22Rv1 (cell line): ENCODE measurements around the gene SPRY1.

Experiments used
- H3K27ac ChIP-seq: fragments of 450-650 bp; 2 replicates; pipeline ENCODE4 v1.5.1; 2017
- ZFX ChIP-seq: fragments of 450-650 bp; IDR thresholded peaks from 2 replicates; pipeline ENCODE4 v1.6.1; 2017; ENCODE audit warnings: antibody characterized with exemption, borderline replicate concordance
- TF ChIP-seq, protein P1 (sequence below): fragments of 450-650 bp; IDR thresholded peaks from 2 replicates; pipeline ENCODE4 v1.5.1; 2017; ENCODE audit warnings: mild to moderate bottlenecking

SPRY1 gene

GRCh38 chr4:123419885-123420755 lies 23.5 kb downstream of the SPRY1 start:
- H3K27ac ChIP-seq = no peak overlapping the region
- no peak for TF ChIP-seq ZFX
- TF ChIP-seq, protein P1, sequence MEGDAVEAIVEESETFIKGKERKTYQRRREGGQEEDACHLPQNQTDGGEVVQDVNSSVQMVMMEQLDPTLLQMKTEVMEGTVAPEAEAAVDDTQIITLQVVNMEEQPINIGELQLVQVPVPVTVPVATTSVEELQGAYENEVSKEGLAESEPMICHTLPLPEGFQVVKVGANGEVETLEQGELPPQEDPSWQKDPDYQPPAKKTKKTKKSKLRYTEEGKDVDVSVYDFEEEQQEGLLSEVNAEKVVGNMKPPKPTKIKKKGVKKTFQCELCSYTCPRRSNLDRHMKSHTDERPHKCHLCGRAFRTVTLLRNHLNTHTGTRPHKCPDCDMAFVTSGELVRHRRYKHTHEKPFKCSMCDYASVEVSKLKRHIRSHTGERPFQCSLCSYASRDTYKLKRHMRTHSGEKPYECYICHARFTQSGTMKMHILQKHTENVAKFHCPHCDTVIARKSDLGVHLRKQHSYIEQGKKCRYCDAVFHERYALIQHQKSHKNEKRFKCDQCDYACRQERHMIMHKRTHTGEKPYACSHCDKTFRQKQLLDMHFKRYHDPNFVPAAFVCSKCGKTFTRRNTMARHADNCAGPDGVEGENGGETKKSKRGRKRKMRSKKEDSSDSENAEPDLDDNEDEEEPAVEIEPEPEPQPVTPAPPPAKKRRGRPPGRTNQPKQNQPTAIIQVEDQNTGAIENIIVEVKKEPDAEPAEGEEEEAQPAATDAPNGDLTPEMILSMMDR = no peak

GRCh38 chr4:123421227-123421936 lies 24.8 kb downstream of the SPRY1 start:
- H3K27ac ChIP-seq = no peak overlapping the region
- TF ChIP-seq, protein P1 = no peak
- TF ChIP-seq ZFX = no peak

- TF ChIP-seq, protein P1 = no peak
- no peak for TF ChIP-seq ZFX
- H3K27ac ChIP-seq = no peak overlapping the region
Observed at GRCh38 chr4:123421937-123422781, 25.6 kb downstream of the SPRY1 start.

GRCh38 chr4:123423819-123424218 lies 27.2 kb downstream of the SPRY1 start:
- H3K27ac ChIP-seq = no peak overlapping the region
- no peak for TF ChIP-seq ZFX
- TF ChIP-seq, protein P1 = no peak

GRCh38 chr4:123427951-123428350 lies 31.4 kb downstream of the SPRY1 start:
- H3K27ac ChIP-seq = no peak overlapping the region
- TF ChIP-seq, protein P1 = no peak
- TF ChIP-seq ZFX = no peak

DNA sequence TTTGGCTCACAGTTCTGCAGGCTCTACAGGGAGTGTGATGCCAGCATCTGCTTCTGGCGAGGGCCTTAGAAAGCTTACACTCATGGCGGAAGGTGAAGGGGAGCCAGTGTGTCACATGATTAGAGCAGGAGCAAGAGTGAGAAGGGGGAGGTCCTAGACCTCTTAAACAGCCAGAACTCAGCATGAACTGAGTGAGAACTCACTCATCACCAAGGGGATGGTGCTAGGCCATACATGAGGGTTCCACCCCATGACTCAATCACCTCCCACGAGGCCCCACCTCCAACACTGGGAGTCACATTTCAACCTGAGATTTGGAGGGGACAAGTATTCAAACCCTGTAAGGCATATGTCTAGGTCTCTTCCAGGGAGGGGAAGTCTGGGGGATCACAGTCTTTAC lies 33.4 kb downstream of the SPRY1 start:
- TF ChIP-seq ZFX = no peak
- TF ChIP-seq, protein P1 = no peak
- no peak overlapping the region for H3K27ac ChIP-seq
